22Rv1 (cell line): ENCODE results near the gene KSR2.

Source experiments
- CTCF ChIP-seq: fragments of 450-650 bp; IDR thresholded peaks from 2 replicates; pipeline ENCODE4 v1.5.1; 2017; ENCODE audit warnings: mild to moderate bottlenecking
- ZFX ChIP-seq: fragments of 450-650 bp; IDR thresholded peaks from 2 replicates; pipeline ENCODE4 v1.6.1; 2017; ENCODE audit warnings: antibody characterized with exemption, borderline replicate concordance

DNA sequence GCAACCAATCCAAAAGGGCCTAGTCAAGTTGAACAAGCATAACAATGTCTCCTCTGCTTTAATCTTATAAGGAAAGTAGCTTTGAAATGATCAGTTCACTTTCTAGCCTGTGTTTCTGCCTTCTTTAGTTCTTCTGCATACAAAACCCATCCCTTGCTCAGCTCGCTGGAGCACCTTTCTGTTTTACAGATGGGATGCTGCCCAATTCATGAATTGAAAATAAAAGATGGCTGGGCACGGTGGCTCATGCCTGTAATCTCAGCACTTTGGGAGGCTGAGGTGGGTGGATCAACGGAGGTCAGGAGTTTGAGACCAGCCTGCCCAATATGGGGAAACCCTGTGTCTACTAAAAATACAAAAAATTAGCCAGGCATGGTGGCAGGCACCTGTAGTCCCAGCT, 43.2 kb upstream of the KSR2 start:
- no peak for TF ChIP-seq CTCF
- TF ChIP-seq ZFX: no peak
